KMS-11 (cell line): Measurements from ENCODE around the gene IGSF8.

Experiments
- H2AFZ ChIP-seq: fragments of 200-600 bp; sonication (generic); 2 replicates; pipeline ENCODE4 v1.6.1; 2016; ENCODE audit warnings: antibody characterized with exemption, mixed run types, low read depth
- H3K27ac ChIP-seq: fragments of 200-600 bp; sonication (generic); 2 replicates; pipeline ENCODE4 v1.6.1; 2016; ENCODE audit warnings: mild to moderate bottlenecking, mixed run types
- H3K27me3 ChIP-seq: fragments of 200-600 bp; sonication (generic); 2 replicates; pipeline ENCODE4 v1.6.1; 2017; ENCODE audit warnings: mild to moderate bottlenecking, low read depth, mixed run types, moderate library complexity; ENCODE audit not compliant: insufficient read depth
- H3K36me3 ChIP-seq: fragments of 200-600 bp; sonication (generic); 2 replicates; pipeline ENCODE4 v1.6.1; 2017; ENCODE audit warnings: mild to moderate bottlenecking, mixed run types; ENCODE audit not compliant: insufficient read depth
- H3K4me1 ChIP-seq: fragments of 200-600 bp; sonication (generic); 2 replicates; pipeline ENCODE4 v1.6.1; 2016; ENCODE audit warnings: mild to moderate bottlenecking, low read depth, mixed run types; ENCODE audit not compliant: poor library complexity, severe bottlenecking
- H3K4me2 ChIP-seq: fragments of 200-600 bp; sonication (generic); 2 replicates; pipeline ENCODE4 v1.7.0; 2016; ENCODE audit warnings: mild to moderate bottlenecking, mixed run types
- H3K4me3 ChIP-seq: fragments of 200-600 bp; sonication (generic); IDR thresholded peaks from 2 replicates; pipeline ENCODE4 v1.6.1; 2017; ENCODE audit warnings: low read depth, low read length, mixed read lengths; ENCODE audit not compliant: insufficient read depth
- H3K79me2 ChIP-seq: fragments of 200-600 bp; sonication (generic); 2 replicates; pipeline ENCODE4 v1.6.1; 2016; ENCODE audit warnings: low read depth, mixed run types; ENCODE audit not compliant: insufficient read depth
- H3K9ac ChIP-seq: fragments of 200-600 bp; sonication (generic); 2 replicates; pipeline ENCODE4 v1.6.1; 2016; ENCODE audit warnings: mild to moderate bottlenecking, mixed run types
- H4K20me1 ChIP-seq: fragments of 200-600 bp; sonication (generic); 2 replicates; pipeline ENCODE4 v1.6.1; 2016; ENCODE audit warnings: mild to moderate bottlenecking, mixed run types; ENCODE audit not compliant: insufficient read depth
- TF ChIP-seq, protein P1 (sequence below): fragments of 200-600 bp; sonication (generic); conservative IDR thresholded peaks from 2 replicates; pipeline ENCODE4 v1.6.1; 2017; ENCODE audit warnings: low read depth, mild to moderate bottlenecking, antibody characterized with exemption, low read length, moderate library complexity, mixed read lengths

The IGSF8 gene

DNA sequence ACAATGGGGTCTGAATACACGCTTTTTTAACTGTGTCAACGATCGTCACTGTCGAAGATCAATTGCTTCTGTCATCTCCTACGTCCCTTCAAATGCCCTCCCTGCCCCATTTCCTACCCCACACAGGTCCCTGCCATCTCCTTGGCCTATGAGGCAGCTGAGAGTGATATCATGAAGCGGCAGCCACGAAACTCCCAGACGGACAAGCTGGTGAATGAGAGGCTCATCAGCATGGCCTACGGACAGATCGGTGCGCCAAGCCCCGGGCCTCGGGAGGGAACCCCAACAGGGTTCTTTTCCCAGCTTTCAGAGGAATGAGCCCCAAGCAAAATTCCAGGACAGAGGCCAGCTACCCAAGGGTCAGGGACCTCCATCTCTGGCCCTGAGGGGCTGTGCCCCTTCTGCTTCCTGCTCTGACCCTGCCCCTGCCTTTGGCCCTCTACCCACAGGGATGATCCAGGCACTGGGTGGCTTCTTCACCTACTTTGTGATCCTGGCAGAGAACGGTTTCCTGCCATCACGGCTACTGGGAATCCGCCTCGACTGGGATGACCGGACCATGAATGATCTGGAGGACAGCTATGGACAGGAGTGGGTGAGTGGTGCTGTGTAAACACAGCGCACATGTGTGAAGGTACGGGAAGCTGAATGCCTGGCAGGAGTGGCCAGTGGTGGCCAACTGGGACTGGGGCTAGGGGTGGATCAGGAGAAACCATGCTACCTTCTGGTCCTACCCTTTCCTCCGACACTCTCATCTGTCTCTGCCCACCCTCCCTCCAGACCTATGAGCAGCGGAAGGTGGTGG lies 37.9 kb upstream of the IGSF8 start:
- Histone ChIP-seq H3K4me1 (no peaks in the 10 kb centered on the region), H3K79me2 (no peaks in the 10 kb centered on the region), H3K27me3 (no peaks in the 10 kb centered on the region), H2AFZ (no peak overlapping the region), H3K27ac (no peak overlapping the region), H3K36me3 (no peaks in the 10 kb centered on the region), H3K9ac (no peak overlapping the region), H4K20me1 (no peaks in the 10 kb centered on the region), H3K4me2 (no peak overlapping the region), H3K4me3 (no peak overlapping the region)
- TF ChIP-seq, protein P1, sequence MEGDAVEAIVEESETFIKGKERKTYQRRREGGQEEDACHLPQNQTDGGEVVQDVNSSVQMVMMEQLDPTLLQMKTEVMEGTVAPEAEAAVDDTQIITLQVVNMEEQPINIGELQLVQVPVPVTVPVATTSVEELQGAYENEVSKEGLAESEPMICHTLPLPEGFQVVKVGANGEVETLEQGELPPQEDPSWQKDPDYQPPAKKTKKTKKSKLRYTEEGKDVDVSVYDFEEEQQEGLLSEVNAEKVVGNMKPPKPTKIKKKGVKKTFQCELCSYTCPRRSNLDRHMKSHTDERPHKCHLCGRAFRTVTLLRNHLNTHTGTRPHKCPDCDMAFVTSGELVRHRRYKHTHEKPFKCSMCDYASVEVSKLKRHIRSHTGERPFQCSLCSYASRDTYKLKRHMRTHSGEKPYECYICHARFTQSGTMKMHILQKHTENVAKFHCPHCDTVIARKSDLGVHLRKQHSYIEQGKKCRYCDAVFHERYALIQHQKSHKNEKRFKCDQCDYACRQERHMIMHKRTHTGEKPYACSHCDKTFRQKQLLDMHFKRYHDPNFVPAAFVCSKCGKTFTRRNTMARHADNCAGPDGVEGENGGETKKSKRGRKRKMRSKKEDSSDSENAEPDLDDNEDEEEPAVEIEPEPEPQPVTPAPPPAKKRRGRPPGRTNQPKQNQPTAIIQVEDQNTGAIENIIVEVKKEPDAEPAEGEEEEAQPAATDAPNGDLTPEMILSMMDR: no peak

DNA sequence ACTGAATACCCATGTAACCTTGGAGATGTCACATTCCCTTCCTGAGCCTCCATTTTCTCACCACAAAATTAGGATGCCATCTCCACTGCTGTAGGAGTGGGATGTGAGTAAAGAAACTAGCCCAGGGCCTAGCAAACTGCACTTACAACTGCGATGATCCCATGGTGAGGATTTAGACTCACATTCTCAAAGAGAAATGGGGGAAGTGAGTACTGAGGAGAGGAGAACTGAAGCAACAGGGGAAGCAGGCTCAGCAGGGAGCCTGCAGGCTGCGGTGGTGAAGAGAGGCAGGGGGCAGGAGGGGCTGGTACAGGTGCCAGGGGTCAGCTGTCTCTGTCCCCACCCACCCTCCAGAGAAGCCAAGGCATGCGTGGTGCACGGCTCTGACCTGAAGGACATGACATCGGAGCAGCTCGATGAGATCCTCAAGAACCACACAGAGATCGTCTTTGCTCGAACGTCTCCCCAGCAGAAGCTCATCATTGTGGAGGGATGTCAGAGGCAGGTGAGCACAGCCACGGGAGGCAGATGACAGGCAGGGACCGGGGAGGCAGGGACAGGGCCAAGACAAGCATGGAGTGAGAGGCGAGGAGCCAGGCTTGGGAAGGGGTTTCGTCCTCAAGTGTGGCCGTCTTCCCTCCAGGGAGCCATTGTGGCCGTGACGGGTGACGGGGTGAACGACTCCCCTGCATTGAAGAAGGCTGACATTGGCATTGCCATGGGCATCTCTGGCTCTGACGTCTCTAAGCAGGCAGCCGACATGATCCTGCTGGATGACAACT lies 36.6 kb upstream of the IGSF8 start:
- no peak overlapping the region for H3K27ac ChIP-seq
- no peaks in the 10 kb centered on the region for H4K20me1 ChIP-seq
- no peaks in the 10 kb centered on the region for H3K79me2 ChIP-seq
- no peaks in the 10 kb centered on the region for H3K4me1 ChIP-seq
- H3K4me3 ChIP-seq: no peak overlapping the region
- H3K36me3 ChIP-seq: no peaks in the 10 kb centered on the region
- TF ChIP-seq, protein P1: no peak
- no peaks in the 10 kb centered on the region for H3K27me3 ChIP-seq
- H3K4me2 ChIP-seq: no peak overlapping the region
- no peak overlapping the region for H3K9ac ChIP-seq
- no peak overlapping the region for H2AFZ ChIP-seq

DNA sequence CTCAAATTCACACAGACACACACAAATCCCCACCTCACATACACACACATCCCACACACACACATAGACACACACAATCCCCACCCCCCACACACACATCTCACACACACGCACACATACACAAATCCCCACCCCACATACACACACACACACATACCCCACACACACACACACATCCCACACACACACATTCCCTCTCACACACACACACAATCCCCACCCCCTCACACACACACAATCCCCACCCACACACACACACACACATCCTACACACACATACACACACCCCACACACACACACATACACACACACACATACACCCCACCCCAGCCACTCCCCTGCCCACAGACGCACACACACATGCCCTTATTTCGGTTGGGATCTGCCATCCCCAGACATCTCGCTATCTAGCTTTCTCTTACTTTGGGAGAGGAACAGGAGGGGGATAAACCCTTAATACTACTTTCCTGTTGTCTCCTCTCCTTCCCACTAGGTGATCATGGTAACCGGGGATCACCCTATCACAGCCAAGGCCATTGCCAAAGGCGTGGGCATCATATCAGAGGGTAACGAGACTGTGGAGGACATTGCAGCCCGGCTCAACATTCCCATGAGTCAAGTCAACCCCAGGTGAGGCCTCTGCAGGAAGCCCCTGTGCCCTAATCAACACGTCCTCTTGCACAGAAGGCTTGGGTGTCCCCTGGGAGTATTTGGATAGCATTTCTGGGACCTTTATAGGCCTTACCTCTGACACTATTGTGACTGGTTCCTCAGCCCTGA lies 35.8 kb upstream of the IGSF8 start:
- Histone ChIP-seq H3K4me2 (no peak overlapping the region), H4K20me1 (no peaks in the 10 kb centered on the region), H3K9ac (no peak overlapping the region), H2AFZ (no peak overlapping the region), H3K4me3 (no peak overlapping the region), H3K36me3 (no peaks in the 10 kb centered on the region), H3K27ac (no peak overlapping the region), H3K4me1 (no peaks in the 10 kb centered on the region), H3K79me2 (no peaks in the 10 kb centered on the region), H3K27me3 (no peaks in the 10 kb centered on the region)
- TF ChIP-seq, protein P1: no peak

DNA sequence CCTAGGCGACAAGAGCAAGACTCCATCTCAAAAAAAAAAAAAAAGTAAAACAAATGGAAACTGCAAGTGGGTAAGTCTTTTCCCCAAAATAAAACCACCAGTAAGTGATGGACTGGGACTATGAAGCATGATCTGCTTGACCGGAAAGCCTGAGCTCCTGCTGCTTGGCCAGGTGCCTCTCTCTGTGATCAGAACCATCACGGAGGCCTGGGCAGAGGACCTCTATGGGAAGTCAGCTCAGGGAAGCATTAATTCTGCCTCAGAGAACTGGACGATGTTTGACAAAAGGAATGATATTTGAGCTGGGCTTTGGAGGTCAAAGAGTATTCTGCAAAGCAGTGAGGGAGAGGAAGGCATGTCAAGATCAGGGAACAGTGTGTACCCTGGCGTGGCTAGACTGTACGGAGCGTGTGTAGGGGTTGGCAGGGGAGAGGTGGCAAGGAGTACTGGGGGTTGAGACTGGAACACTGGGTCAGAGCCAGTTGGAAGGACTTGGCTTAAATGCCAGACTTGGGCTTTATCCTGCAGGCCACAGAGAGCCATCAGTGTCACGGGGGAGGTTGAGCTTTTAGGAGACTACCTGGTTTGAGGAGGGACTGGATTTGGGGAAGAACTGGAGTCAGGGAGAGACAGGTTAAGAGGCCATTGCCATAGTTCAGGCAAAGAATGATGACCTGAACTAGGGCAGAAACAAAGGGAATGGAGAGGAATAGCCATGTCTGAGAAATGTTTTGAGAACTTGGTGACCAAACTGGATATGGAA lies 33.6 kb upstream of the IGSF8 start:
- Histone ChIP-seq H3K9ac (no peak overlapping the region), H3K4me1 (no peaks in the 10 kb centered on the region), H3K27ac (no peak overlapping the region), H3K36me3 (no peaks in the 10 kb centered on the region), H3K27me3 (no peaks in the 10 kb centered on the region), H4K20me1 (no peaks in the 10 kb centered on the region), H3K4me2 (no peak overlapping the region), H3K4me3 (no peak overlapping the region), H2AFZ (no peak overlapping the region), H3K79me2 (no peaks in the 10 kb centered on the region)
- TF ChIP-seq, protein P1: no peak
